GM19452 (cell line): ENCODE data around the gene PI4KA.
"Not testable (repeated sequence)": the region's sequence is repeated elsewhere in the genome, so short reads cannot be mapped to it uniquely, and the experiment has no call there.

ENCODE experiments used
- ATAC-seq: cut with Tn5 transposase; IDR thresholded peaks from one replicate; pipeline ENCODE4 v1.9.1; 2021; ENCODE audit not compliant: unreplicated experiment

Gene PI4KA

GRCh38 chr22:20752104-20752741 lies 106.4 kb downstream of the PI4KA start:
- no peak for ATAC-seq

GRCh38 chr22:20751185-20751851 lies 107.3 kb downstream of the PI4KA start:
- ATAC-seq = no peak

DNA sequence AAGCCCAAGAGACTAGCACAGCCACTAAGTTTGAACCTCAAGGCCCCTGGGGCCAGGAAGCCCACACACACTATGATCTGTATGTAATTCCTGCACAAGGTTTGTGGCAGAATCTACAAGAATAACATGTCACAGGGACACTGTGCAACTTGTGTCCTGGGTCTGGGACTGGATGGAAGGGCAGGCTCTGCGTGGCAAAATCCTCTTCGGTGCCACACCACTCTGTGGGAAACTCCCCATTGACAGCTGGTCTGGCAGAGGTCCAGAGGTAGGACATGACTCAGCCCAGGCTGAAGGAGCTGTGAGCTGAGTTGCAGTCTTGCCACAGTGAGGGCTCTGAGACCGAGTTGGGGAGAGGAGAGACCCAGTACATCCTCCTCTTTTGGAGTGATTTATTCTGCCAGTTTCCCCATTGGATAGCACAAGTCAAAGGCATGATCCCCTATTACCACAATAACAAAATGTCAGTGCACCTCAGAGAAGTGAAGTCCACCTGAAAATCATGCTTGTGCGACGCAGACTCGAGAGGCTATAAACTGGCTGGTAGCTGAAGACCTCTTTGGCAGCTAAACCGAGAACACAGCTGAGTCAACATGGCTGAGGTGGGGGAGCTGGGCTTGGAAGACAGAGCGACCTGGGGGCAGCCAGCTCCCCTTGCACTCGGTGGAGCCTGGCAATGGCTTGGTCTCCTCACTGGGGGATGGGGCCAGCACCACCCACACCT lies 108.0 kb downstream of the PI4KA start:
- no peak for ATAC-seq

GRCh38 chr22:20749453-20749852 lies 109.2 kb downstream of the PI4KA start:
- peak; percentile 2 for ATAC-seq

DNA sequence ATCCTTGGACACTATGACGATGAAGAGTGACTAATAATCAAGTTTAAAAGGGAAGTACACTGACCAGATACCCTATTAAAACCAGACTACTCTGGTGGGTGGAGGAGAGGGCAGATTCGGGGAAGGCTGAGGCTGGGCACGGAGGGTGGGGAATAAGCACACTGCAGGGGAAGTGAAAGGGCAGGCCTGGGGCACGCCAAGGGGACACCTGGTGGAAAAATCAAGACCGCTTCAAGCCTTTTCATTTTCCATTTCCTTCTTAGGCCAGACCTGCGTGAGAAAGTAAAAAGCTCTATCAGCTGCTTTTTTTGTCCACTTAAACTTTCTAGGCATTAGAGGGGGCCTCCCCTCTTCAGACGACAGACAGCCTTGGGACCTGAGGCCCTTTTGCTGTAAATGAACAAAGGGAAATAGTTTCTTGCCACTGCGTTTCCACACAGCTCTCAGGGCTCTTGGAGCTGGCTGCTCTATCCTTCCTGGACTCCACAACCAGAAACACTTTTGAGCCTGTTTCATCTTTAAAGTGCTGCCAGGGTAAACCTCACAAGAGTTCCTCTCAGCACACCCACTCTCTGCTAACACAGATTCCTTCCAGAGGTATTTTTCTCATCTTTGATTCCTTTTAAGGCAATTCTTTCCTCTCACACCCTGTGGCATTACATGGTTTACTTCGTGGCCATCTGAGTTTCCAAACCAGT lies 109.7 kb downstream of the PI4KA start:
- peak; percentile 61 for ATAC-seq

GRCh38 chr22:20748082-20748481 lies 110.5 kb downstream of the PI4KA start:
- ATAC-seq = no peak

- ATAC-seq = no peak
Observed at GRCh38 chr22:20747223-20747622, 111.4 kb downstream of the PI4KA start.

DNA sequence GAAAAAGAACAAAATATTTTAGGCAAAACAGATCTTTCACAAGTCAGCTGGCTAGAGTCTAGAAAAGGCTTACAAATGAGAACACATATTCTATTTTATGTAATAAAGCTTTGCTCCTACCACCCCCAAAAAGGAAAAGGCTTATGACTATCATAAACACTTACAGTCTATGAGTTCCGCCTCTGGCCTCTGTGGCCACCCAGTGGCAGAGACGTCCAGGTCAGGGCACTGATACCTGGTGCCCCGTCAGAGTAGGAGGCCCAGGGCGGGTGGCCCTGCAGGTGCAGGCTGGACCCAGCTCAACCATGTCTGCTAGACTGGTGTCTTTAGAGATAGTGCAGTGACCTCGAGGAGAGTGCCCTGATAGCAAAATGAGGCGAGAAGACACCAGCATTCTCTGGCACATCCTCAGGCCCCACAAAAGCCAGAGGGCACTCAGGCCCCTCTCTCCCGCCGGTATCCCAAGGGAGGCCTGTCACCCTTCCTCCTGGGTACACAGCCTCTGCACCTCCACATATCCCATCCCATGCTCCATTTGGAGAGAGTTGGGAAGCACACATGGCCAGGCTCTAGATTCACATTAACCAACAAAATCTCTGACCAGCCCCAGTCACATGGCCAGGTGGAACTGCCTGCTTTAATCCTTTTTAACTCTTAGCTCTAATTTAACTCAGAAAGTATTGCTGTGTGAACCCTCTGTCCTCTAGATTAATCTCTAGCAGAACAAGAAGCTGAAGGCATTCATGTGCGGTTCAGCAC lies 112.0 kb downstream of the PI4KA start:
- ATAC-seq = no peak

- ATAC-seq = no peak
Observed at GRCh38 chr22:20745119-20745518, 113.5 kb downstream of the PI4KA start.

- no peak for ATAC-seq
Observed at GRCh38 chr22:20744456-20744855, 114.2 kb downstream of the PI4KA start.

DNA sequence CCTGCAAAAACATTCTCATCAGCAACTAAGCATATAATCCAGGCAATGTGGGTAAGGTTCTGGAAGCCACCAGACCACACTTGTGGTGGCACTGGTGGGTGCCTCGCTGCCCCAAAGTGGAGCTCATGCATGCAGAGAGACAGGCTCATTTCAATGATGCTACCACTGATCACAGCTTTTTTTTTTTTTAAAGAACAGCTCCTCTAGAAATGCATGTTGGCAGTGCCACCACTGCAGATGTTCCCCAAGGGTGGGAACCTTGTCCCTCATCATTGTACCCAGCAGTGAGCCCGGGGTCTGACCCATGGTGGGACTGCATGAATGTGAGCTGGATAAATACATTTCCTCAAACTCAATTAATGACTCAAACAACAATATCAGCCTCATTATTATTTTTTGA lies 115.8 kb downstream of the PI4KA start:
- ATAC-seq = no peak

DNA sequence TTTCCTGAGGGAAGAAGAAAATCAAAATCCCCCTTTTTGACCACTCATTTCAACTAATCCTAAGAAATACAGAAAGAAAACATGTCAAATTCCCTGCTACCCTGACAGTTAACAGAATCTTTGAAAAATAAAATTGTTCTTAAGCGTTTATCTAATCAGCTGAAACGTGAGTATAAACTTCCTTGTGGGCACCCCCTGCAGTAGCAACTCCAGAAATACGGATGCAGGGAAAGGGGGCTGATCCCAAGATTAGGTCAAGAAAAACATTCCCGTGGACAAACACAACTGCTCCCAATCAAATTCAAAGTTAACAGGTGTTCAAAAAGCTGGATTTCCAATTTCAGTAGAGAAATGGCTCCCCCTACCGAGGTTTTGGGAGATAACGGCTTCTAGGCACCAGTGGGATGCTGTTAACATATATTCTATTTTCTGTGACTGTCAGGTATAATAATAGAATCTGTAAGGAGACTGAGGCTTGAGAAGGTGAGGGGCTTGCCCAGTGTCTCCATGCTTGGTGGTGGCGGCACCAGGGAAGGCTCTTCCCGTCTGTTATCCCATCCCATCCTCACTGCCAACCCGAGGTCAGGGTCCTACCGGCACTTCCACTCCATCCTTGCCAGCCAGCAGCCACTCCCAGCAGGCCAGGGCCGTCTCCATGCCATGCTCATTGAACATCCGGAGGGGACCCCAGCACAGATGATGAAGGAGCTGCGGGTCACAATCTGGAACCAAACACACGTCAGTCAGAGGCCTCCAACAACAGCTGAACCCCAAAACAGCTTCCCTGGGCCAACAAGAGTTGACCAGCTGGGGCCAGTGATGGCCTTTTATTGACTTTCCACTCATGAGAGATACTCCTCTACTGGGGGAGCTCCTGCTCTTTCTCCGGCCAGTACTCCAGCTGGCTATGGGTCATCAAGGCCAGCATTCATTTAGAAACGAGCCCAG lies 116.7 kb downstream of the PI4KA start:
- ATAC-seq = no peak

GRCh38 chr22:20741008-20741633 lies 117.5 kb downstream of the PI4KA start:
- ATAC-seq = no peak

GRCh38 chr22:20740222-20740951 lies 118.2 kb downstream of the PI4KA start:
- no peak for ATAC-seq

DNA sequence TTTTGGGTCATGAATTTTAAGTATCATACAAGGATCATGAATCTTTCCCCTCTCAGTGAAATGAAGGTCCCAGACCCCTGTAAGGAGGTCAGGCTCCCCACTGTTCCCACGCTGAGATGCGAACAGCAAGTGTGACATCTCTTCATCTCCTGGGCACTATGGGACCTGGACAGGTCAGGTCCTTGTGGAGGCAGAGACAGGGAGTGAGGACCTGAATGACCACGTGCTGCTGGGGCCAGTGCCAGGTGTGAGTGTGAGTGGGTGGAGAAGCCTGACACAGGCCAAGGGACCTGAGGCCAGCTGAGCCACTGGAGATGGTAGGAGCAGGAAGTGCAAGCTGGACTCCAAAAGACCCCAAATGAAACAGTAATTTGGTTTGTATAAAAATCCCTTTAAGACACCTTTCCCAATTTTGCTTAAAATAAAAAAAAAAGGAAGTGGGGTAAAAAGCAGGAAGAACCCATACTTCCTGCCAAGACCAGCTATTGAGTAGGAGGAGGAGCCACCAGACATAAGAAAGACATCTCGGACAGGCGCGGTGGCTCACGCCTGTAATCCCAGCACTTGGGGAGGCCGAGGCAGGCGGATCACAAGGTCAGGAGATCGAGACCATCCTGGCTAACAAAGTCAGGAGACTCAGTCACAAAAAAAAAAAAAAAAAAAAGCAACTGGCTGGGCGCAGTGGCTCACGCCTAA lies 120.1 kb downstream of the PI4KA start:
- no peak for ATAC-seq

DNA sequence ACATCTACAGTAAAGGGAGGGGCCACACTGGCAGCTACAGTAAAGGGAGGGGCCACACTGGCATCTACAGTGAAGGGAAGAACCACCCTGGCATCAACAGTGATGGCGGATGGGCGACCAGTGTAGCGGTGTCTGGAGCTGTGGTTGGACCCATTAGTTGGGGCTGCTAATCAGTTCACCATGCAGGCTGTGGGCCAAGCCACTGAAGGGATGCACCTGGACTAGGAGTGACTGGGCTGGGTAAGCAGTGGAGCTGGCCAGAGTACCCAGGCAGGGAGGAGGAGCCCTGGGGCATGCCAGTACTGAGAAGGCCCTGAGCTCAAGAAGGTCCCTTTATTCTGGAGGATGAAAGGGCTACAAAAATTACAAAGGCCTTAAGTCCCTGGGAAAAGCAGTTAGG lies 121.7 kb downstream of the PI4KA start:
- not testable (repeated sequence) for ATAC-seq

DNA sequence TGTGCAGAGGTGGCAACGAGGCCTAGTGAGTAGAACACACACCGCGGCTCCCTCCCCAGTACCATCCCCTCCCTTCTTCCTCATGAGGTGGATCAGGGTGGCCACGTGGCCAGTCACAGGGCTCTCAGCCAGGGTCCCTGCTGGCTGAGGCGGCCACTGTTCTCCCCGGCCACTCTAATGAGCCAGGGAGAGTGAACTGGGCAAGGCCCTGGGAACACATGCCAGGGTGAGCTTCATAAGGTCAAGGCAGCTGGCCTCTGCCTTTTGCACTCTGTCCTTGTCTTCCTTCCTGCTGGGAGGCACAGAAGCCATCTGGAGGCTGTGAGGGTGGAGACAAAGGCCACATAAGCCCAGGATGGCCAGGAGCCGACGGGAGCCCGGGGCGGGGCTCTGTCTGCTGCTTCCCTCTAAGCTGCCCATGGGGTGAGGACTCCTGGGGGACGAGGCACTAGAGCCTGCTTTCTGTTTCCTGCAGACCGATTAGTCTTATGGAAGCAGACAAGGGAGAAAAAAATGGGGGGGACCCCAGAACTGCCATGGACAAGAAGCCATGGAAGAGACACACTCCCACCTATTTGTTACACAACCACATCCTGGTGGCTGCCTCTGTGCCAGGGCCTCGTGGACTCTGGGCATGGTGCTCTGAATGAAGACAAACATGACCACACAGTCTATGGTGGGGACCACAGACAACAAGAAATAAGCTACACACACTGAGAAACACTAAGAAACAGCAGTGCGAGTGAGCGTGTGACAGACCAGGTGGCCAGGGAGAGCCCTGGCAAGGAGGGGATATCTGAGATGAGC lies 123.1 kb downstream of the PI4KA start:
- not testable (repeated sequence) for ATAC-seq
